T47D (cell line): Measurements from ENCODE around the gene SPINK2.

Experiments
- DNase-seq, 2 experiments: peaks; one replicate each; pipeline versions ENCODE4 v3.0.0 to v3.0.0-alpha.2; 2011 to 2012; ENCODE audit warnings: low read depth in 1 of 2, low spot score in 1 of 2
- JUND ChIP-seq: IDR thresholded peaks from 2 replicates; pipeline ENCODE4 v1.6.1; 2012; ENCODE audit warnings: low read depth
- in situ Hi-C: cut with HindIII; loops from 2 replicates; pipeline ENCODE4 v1.10.0; 2016; ENCODE audit warnings: low sequenced_read_pairs, low pct_unique_long_range_greater_than_20kb

SPINK2 gene

GRCh38 chr4:56788081-56788480 is 33.4 kb downstream of the SPINK2 start:
- in situ Hi-C loops: no loop called here
- TF ChIP-seq JUND: no peak

DNA sequence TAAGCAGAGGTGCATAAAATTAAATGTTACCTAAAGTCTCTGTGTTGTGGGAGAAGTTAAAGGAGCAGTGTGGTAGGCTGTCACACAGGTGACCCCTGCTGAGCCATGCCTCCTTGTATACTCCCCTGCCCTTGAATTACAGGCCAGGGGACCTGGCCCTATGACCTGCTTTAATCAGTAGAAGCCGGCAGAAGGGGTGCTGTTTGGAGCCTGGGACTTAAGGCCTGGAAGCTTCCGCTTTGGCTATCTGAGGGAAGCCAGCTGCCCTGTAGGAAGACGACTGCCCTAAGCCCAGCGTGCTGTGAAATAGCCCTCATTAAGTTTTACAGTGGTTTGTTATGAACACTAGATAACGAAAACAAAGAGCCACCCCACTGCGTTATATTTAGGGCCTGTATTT is 34.1 kb downstream of the SPINK2 start:
- in situ Hi-C loops: no loop called here
- TF ChIP-seq JUND: no peak
- no peak for DNase-seq

More at GRCh38 chr4:56788081-56788480, 33.4 kb downstream of the SPINK2 start:
- no peak for DNase-seq

DNA sequence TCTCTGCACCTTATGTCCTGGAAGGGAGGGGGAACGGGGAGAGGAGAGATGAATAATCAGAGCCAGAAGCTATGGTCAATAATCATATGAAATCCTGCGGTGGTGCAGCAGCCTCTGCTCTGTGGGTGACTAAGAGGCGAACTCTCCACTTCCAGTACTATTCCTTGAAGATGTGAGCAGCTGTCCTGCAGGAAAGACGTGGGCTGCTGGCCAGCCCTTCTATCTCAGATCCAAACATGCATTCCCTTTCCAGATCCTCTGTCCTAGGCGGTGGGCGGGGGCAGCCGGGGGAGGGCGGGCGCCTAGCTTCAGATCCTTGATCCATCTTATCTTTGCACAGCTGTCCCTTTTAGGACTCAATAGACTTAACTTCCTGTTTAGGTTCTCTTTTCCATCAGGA is 34.5 kb downstream of the SPINK2 start:
- no peak for DNase-seq
- in situ Hi-C loops: no loop called here
- no peak for TF ChIP-seq JUND

GRCh38 chr4:56783986-56784385 is 37.5 kb downstream of the SPINK2 start:
- TF ChIP-seq JUND: no peak
- in situ Hi-C loops: no loop called here

GRCh38 chr4:56782019-56782418 is 39.5 kb downstream of the SPINK2 start:
- in situ Hi-C loops: no loop called here
- no peak for TF ChIP-seq JUND
- DNase-seq: no peak

More at GRCh38 chr4:56783986-56784385, 37.5 kb downstream of the SPINK2 start:
- DNase-seq: no peak

GRCh38 chr4:56773346-56773745 is 48.2 kb downstream of the SPINK2 start:
- no peak for TF ChIP-seq JUND
- in situ Hi-C loops: no loop called here
- no peak for DNase-seq

DNA sequence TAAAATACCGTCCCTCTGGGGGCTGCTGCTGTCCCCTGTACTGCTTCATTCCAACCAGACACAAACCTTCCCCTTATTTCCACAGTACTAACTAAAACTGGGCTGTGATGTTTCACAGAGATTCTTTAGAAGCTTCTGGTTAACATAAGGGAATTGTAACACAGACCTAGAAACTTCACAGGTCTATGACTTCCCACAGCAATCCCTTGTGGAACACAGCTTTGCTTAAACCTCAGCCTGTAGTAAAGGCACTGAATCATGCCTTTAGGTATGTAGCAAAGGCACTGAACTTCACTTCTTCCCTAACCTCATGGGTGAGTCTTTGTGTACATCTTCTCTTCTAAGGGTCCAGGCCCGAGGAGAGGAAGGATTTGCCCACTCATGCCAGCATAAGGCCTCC is 49.4 kb downstream of the SPINK2 start:
- in situ Hi-C loops: no loop called here
- DNase-seq: no peak
- no peak for TF ChIP-seq JUND

GRCh38 chr4:56768763-56769162 is 52.7 kb downstream of the SPINK2 start:
- no peak for TF ChIP-seq JUND

GRCh38 chr4:56768316-56768715 is 53.2 kb downstream of the SPINK2 start:
- in situ Hi-C loops: no loop called here
- no peak for TF ChIP-seq JUND
- no peak for DNase-seq

More at GRCh38 chr4:56768763-56769162, 52.7 kb downstream of the SPINK2 start:
- peak in 1 of 2 experiments; percentile 15 for DNase-seq
- in situ Hi-C loops: no loop called here

GRCh38 chr4:56767567-56767966 is 53.9 kb downstream of the SPINK2 start:
- no peak for TF ChIP-seq JUND
- in situ Hi-C loops: no loop called here
- no peak for DNase-seq

DNA sequence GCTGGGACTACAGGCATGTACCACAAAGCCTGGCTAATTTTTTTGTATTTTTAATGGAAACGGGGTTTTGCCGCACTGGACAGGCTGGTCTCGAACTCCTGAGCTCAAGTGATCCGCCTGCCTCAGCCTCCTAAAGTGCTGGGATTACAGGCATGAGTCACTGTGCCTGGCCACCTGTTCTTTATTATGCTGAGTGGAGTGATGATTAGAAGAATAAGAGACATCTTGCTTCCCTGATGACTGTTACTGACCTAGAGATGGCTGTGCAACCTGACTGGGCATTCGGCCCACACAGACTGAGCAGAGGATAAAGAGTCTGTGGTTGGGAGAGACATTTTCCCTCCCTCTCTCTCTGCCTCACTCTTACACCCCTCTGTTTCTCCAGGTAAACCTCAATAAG is 56.7 kb downstream of the SPINK2 start:
- no peak for DNase-seq
- TF ChIP-seq JUND: no peak
- in situ Hi-C loops: no loop called here

GRCh38 chr4:56764223-56764622 is 57.3 kb downstream of the SPINK2 start:
- in situ Hi-C loops: no loop called here
- no peak for TF ChIP-seq JUND
- DNase-seq: no peak

- no peak for TF ChIP-seq JUND
- DNase-seq: no peak
- in situ Hi-C loops: no loop called here
Observed at GRCh38 chr4:56762484-56763250, 58.8 kb downstream of the SPINK2 start.

DNA sequence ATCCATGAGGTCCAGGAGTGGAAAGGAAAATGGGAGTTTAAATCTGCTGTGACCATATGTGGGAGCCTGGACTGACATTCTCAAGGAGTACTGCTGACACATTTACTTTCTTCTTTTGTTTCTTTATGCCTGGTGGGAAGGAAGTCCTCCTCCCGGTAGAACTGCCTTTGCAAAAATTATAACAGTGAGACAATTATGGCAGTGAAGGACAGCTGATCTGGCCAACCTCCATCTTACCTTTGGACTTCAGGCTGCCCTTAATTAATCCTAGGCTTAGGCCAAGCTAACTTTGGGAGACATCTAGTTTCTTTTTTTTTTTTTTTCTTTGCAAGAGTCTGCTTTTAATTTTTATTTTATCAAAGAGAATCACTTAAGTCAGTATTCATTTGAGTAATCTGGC is 61.3 kb downstream of the SPINK2 start:
- DNase-seq: no peak
- TF ChIP-seq JUND: no peak
- in situ Hi-C loops: no loop called here
